SK-N-MC (cell line): ENCODE data around the gene MAP3K20.

Source experiments
- EZH2 ChIP-seq: fragments of 200-600 bp; sonication (generic); IDR thresholded peaks from one replicate; pipeline ENCODE4 v1.6.1; 2017; ENCODE audit warnings: antibody characterized with exemption
- POLR2AphosphoS5 ChIP-seq: IDR thresholded peaks from 2 replicates; pipeline ENCODE4 v1.6.1; 2012; ENCODE audit warnings: mild to moderate bottlenecking, low read depth, low read length, borderline replicate concordance

DNA sequence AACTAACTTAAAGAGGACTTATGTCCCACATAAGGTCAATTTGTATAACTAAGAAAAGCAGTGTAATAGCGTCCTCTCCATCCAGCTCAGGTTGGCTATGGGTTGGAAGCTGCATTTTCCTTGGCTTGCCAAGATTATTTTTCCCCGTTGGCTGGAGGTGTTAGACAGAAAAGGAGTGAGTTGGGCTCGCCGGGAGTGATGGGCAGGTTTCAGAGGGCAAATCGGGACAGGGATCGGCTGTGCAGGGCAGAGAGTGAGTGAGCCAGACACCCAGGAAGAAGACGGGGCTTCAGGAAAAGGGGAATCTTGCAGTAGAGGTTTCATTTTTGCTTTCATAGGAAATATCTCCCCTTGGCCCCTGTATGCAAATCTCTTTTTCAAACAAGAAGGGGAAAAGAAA is 41.5 kb upstream of the MAP3K20 start:
- no peak for TF ChIP-seq POLR2AphosphoS5
- TF ChIP-seq EZH2, result no peak
